Activated T-cell treated with anti-CD3 and anti-CD28 coated beads, Interleukin-2, amount 50 U/mL, for 24 hours (primary cell): Measurements from ENCODE around the gene ATP6AP2.
"Not testable (repeated sequence)": the region's sequence is repeated elsewhere in the genome, so short reads cannot be mapped to it uniquely, and the experiment has no call there.

Source experiments
- DNase-seq: peaks from one replicate; pipeline ENCODE4 v3.0.0-alpha.2; 2020
- H3K27ac Mint-ChIP-seq: 2 replicates; pipeline ENCODE4 v1.8.0; 2020; ENCODE audit warnings: mild to moderate bottlenecking, mixed read lengths
- H3K27me3 Mint-ChIP-seq: 2 replicates; pipeline ENCODE4 v1.8.0; 2020; ENCODE audit warnings: mixed read lengths
- H3K36me3 Mint-ChIP-seq: 2 replicates; pipeline ENCODE4 v1.8.0; 2020; ENCODE audit warnings: low read depth, mixed read lengths
- H3K4me1 Mint-ChIP-seq: 2 replicates; pipeline ENCODE4 v1.8.0; 2020; ENCODE audit warnings: low read depth, mixed read lengths
- H3K4me3 Mint-ChIP-seq: 2 replicates; pipeline ENCODE4 v1.8.0; 2020; ENCODE audit warnings: mild to moderate bottlenecking, moderate library complexity, mixed read lengths
- H3K9me3 Mint-ChIP-seq: 2 replicates; pipeline ENCODE4 v1.8.0; 2020; ENCODE audit warnings: mixed read lengths

ATP6AP2 gene

DNA sequence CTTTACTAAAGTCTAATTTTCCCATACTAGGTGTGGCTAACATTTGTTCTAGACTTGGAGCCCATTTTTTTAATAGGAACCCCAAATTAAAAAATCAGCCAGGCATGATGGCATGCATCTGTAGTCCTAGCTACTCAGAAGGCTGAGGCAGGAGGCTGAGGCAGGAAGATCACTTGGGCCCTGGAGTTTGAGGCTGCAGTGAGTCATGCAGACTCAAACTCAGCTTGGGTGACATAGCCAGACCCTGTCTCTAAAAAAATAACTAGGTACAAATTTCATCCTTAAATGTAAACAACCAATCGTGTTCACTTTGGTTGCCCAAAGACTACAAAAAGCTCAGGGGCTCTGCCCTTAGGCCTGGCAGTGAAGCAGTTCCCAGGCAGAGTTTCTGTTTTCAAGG is 6.9 kb downstream of the ATP6AP2 start:
- not testable (repeated sequence) for DNase-seq, H3K9me3 Mint-ChIP-seq, H3K4me3 Mint-ChIP-seq
- Mint-ChIP-seq H3K27me3 (peaks cover 61% of the 10 kb centered on the region), H3K4me1 (peaks cover 60% of the 10 kb centered on the region), H3K27ac (peak overlapping the region; percentile 5), H3K36me3 (peaks cover 24% of the 10 kb centered on the region)

DNA sequence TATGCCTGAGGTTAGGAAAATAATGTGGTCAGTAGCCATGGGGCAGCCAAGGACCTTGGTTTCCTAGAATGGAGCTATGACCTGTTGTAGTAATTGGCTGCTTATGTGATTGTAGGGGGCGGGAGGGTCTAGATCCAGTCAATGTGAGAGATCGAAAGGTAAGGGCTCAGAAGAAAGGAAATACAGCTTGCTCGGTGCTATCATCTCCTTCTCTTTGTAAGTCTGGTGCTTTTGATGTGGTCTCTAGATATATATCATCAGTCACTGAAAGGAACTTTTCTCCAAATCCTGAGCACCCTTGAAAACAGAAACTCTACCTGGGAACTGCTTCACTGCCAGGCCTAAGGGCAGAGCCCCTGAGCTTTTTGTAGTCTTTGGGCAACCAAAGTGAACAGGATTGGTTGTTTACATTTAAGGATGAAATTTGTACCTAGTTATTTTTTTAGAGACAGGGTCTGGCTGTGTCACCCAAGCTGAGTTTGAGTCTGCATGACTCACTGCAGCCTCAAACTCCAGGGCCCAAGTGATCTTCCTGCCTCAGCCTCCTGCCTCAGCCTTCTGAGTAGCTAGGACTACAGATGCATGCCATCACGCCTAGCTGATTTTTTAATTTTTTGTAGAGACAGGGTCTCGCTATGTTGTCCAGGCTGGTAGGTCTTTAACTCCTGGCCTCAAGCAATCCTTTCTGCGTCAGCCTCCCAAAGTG is 9.0 kb downstream of the ATP6AP2 start:
- not testable (repeated sequence) for H3K9me3 Mint-ChIP-seq, H3K4me3 Mint-ChIP-seq
- peak overlapping the region; percentile 88 for H3K27ac Mint-ChIP-seq
- H3K4me1 Mint-ChIP-seq: peaks cover 48% of the 10 kb centered on the region
- peaks cover 38% of the 10 kb centered on the region for H3K36me3 Mint-ChIP-seq
- peak; percentile 37 for DNase-seq
- peaks cover 49% of the 10 kb centered on the region for H3K27me3 Mint-ChIP-seq

DNA sequence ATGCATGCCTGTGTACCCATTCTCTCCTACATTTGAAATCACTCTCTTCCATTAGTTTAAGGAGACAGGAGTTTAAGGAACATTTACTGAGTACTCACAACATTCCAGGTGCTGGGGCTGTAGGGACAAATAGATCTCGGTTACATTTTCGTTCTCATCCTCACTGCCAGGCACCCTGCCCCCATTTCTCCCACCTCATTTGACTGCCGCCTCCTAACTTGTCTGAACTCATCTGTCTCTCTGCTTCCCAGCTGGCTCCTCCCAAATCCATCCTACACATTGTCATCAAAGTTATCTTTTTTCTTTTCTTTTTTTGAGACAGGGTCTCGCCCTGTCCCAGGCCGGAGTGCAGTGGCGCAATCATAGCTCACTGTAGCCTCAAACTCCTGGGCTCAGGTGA is 22.7 kb downstream of the ATP6AP2 start:
- peaks cover 46% of the 10 kb centered on the region for H3K36me3 Mint-ChIP-seq
- H3K27ac Mint-ChIP-seq: no peak overlapping the region
- H3K27me3 Mint-ChIP-seq: peaks cover 36% of the 10 kb centered on the region
- no peak for DNase-seq
- H3K4me1 Mint-ChIP-seq: no peaks in the 10 kb centered on the region
- no peak overlapping the region for H3K4me3 Mint-ChIP-seq
- H3K9me3 Mint-ChIP-seq: no peaks in the 10 kb centered on the region

DNA sequence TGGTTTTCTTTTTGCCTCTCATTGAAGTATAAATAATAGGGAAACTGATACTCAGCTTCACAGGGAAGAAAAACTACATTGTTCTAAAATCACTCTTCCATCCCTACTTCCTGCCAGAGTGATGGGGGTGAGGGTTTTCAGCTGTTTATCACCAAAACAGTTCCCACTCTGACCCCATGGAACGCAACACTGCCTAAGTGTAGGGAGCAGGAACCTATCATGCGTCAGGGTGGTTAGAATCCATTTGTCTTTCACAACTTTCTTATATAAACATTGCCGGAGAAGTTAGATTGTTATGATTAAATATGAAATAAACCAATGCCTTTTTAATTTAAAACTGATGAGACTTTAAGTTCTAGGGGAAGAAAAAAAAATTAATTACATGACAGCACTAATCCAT is 26.6 kb downstream of the ATP6AP2 start:
- H3K9me3 Mint-ChIP-seq: no peaks in the 10 kb centered on the region

DNA sequence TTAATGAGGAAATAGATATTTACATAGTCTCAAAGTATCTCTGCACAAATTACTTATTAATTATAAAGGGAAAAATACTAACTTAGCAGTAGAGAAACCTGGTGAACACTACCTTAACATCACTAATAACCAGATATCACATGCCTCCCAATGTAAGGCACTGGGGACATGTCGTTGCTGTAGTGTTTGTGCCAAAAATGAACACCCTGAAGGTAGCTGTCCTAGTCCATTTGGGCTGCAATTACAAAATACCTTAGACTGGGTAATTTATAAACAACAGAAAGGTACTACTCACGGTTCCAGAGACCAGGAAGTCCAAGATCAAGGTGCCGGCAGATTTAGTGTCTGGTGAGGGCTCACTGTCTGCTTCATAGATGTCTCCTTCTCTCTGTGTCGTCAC is 31.7 kb downstream of the ATP6AP2 start:
- H3K27me3 Mint-ChIP-seq: peaks cover 16% of the 10 kb centered on the region
- no peaks in the 10 kb centered on the region for H3K36me3 Mint-ChIP-seq
- no peak for DNase-seq
- no peak overlapping the region for H3K27ac Mint-ChIP-seq
- no peak overlapping the region for H3K4me3 Mint-ChIP-seq
- H3K9me3 Mint-ChIP-seq: no peaks in the 10 kb centered on the region
- H3K4me1 Mint-ChIP-seq: no peaks in the 10 kb centered on the region

More for the DNA sequence above, 26.6 kb downstream of the ATP6AP2 start:
- Mint-ChIP-seq H3K27ac (no peak overlapping the region), H3K27me3 (peaks cover 24% of the 10 kb centered on the region), H3K4me3 (no peak overlapping the region), H3K4me1 (no peaks in the 10 kb centered on the region), H3K36me3 (peaks cover 20% of the 10 kb centered on the region)
- DNase-seq: no peak

DNA sequence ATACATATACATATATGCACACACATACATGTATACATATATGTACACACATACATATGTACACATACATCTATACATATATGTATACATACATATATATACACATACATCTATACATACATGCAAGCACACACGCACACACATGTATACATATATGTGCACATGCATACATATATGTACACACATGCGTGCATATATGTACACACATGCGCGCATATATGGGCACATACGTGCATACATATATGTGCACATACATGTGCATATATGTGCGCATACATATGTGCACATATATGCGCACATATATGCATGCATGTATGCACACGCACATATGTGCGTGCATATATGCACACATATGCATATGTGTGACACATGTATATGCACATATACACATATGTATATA is 35.2 kb downstream of the ATP6AP2 start:
- H3K27ac Mint-ChIP-seq: no peak overlapping the region
- no peaks in the 10 kb centered on the region for H3K36me3 Mint-ChIP-seq
- H3K9me3 Mint-ChIP-seq: no peaks in the 10 kb centered on the region
- H3K27me3 Mint-ChIP-seq: peaks cover 9% of the 10 kb centered on the region
- no peaks in the 10 kb centered on the region for H3K4me1 Mint-ChIP-seq
- DNase-seq: no peak
- no peak overlapping the region for H3K4me3 Mint-ChIP-seq

DNA sequence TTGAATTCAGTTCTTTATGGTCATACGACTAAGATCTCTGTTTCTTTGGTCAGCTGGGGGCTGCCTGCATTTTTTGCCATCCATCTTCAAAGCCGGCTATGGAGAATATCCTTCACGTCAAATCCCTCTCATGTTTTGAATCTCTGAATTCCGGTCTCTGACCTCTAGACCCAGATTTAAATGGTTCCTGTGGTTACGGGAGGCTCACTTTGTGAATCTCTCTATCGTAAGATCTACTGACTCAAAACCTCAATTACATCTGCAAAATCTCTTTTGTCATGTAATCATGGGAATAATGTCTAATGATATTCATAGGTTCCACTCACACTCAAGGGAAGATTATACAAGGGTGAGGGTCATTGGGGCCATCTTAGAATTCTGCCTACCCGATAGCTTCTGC is 36.8 kb downstream of the ATP6AP2 start:
- DNase-seq: no peak
- Mint-ChIP-seq H3K27me3 (peaks cover 12% of the 10 kb centered on the region), H3K4me3 (no peak overlapping the region), H3K4me1 (no peaks in the 10 kb centered on the region), H3K27ac (no peak overlapping the region), H3K36me3 (no peaks in the 10 kb centered on the region), H3K9me3 (no peaks in the 10 kb centered on the region)

DNA sequence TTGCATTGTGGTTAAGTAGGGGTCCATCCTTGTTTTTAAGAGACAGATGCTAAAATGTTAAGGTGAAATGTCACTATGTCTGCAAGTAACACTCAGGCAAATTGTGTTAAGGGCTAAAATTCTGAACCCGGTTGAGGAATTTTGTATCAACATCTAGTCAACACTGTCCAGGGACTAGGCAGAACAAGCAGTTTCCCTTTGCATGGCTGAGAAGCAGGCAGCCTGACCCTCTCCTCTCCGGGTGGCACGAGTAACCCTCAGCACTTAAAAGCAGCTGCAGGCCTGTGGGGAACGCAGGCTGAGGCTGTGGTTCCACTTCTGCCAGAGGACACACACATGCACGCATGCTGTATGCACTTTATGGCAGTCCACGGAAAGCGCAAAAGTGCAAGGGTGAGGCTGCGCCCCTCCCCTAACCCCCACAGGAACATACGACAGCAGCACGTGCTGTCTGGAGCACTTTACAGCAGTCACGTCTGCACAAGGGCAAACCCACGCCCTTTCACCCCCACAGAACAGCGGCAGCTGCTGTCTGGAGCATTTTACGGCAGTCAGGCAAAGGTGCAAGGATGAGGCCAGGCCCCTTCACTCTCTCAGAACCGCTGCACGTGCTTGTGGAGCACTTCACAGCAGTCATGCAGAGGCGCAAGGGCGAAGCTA is 41.8 kb downstream of the ATP6AP2 start:
- DNase-seq: no peak
- H3K9me3 Mint-ChIP-seq: peaks cover 3% of the 10 kb centered on the region
- peaks cover 9% of the 10 kb centered on the region for H3K27me3 Mint-ChIP-seq
- H3K4me3 Mint-ChIP-seq: no peak overlapping the region
- no peak overlapping the region for H3K27ac Mint-ChIP-seq
- peaks cover 21% of the 10 kb centered on the region for H3K36me3 Mint-ChIP-seq
- no peaks in the 10 kb centered on the region for H3K4me1 Mint-ChIP-seq

DNA sequence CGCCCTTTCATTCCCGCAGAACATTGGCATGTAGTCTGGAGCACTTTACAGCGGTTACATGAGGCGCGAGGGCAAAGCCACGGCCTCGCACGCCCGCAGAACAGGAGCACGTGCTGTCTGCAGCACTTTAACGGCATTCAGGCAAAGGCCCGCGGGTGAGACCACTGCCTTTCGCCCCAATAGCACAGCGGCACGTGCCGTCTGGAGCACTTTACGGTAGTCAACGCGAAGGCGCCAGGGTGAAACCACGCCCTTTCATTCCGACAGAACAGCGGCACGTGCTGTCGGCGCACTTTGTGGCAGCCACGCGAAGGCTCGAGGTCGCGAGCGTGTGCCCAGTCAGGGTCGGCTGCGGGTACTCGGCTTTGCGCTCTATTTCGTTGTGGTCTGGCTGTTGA is 42.4 kb downstream of the ATP6AP2 start, which contains the start of gene MPC1L:
MPC1L (plus strand) TSS at position 290 of the 398 bp plus-strand sequence. CDS start 138 bp downstream, outside the sequence.
- no peak for DNase-seq
- peaks cover 26% of the 10 kb centered on the region for H3K36me3 Mint-ChIP-seq
- no peaks in the 10 kb centered on the region for H3K4me1 Mint-ChIP-seq
- peaks cover 9% of the 10 kb centered on the region for H3K27me3 Mint-ChIP-seq
- H3K9me3 Mint-ChIP-seq: peaks cover 3% of the 10 kb centered on the region
- H3K27ac Mint-ChIP-seq: no peak within 1 kb of the TSS
- no peak within 1 kb of the TSS for H3K4me3 Mint-ChIP-seq

DNA sequence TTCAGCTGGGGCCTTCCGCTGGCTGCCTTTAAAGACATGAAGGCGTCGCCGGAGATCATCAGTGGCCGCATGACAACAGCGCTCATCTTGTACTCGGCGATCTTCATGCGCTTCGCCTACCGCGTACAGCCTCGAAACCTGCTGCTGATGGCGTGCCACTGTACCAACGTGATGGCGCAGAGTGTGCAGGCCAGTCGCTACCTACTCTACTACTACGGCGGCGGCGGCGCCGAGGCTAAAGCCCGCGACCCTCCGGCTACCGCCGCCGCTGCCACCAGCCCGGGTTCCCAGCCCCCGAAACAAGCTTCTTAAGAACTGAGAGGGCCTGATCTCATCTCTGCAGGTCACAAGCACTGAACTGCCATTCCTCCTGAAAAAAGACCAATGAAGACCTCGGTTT is 42.9 kb downstream of the ATP6AP2 start:
- H3K27me3 Mint-ChIP-seq: peaks cover 9% of the 10 kb centered on the region
- H3K4me1 Mint-ChIP-seq: no peaks in the 10 kb centered on the region
- no peak overlapping the region for H3K27ac Mint-ChIP-seq
- DNase-seq: no peak
- H3K4me3 Mint-ChIP-seq: no peak overlapping the region
- H3K9me3 Mint-ChIP-seq: peaks cover 3% of the 10 kb centered on the region
- H3K36me3 Mint-ChIP-seq: peaks cover 31% of the 10 kb centered on the region

DNA sequence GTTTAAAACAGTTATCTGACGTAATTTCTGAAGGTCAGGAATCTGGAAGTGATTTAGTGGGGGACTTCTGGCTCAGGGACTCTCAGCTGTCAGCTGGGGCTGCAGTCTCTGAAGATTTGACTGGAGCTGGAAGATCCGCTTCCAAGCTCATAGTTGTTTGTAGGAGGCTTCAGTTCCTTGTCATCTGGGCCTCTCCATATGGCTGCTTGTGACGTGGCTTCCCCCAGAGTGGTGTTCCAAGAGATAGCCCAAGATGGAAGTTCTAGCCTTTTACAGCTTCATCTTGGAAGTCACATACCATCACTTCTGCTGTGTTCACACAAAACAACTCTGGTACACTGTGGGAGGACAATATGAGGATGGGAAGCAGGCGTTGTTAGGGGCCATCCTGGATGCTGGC is 44.5 kb downstream of the ATP6AP2 start:
- Mint-ChIP-seq H3K9me3 (peaks cover 3% of the 10 kb centered on the region), H3K36me3 (peaks cover 45% of the 10 kb centered on the region)

DNA sequence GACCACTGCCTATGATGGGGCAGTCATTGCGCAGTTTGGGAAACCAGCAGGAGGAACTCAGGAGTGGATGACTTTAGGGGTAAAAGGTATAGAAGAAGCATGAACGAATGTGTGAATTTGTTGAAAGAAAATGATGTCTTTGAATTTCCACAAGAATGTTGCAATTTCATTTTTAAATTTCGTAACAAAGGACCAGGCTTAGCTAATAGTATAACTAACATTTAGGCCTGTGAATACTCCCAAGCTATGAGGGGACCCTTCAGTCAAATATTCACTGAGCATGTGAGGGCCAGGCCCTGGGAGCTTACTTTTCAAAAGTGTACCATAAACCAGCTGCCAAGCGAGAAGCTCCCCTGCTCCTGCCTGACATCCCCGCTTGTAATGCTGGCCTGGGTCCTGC is 47.7 kb downstream of the ATP6AP2 start:
- H3K36me3 Mint-ChIP-seq: peaks cover 75% of the 10 kb centered on the region
- no peak overlapping the region for H3K4me3 Mint-ChIP-seq
- H3K4me1 Mint-ChIP-seq: peaks cover 4% of the 10 kb centered on the region
- H3K27me3 Mint-ChIP-seq: no peaks in the 10 kb centered on the region
- H3K9me3 Mint-ChIP-seq: peaks cover 3% of the 10 kb centered on the region
- no peak for DNase-seq
- H3K27ac Mint-ChIP-seq: no peak overlapping the region

More for the DNA sequence above, 44.5 kb downstream of the ATP6AP2 start:
- no peaks in the 10 kb centered on the region for H3K4me1 Mint-ChIP-seq
- H3K27me3 Mint-ChIP-seq: peaks cover 6% of the 10 kb centered on the region
- DNase-seq: no peak
- H3K4me3 Mint-ChIP-seq: no peak overlapping the region
- H3K27ac Mint-ChIP-seq: no peak overlapping the region

DNA sequence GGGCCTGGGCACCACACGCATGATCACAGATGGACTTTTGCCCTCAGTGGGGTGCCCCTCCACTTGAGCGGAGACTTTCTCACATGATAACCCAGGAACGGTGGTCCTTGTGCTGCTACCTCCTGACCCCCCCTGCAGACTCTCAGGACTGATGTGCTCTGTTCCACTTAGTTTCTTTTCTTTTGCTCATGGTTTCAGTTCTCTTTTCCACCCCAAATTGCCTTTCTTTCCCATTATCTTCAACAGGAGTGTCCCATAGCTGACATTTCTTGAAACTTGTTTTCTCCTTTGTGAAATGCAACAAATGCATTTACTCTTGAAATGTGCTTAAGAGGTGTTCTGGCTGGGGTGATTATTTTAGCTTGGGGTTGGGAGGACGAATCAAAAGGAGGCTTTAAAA is 51.4 kb downstream of the ATP6AP2 start:
- H3K36me3 Mint-ChIP-seq: peaks cover 95% of the 10 kb centered on the region
- H3K27ac Mint-ChIP-seq: peak overlapping the region; percentile 57

DNA sequence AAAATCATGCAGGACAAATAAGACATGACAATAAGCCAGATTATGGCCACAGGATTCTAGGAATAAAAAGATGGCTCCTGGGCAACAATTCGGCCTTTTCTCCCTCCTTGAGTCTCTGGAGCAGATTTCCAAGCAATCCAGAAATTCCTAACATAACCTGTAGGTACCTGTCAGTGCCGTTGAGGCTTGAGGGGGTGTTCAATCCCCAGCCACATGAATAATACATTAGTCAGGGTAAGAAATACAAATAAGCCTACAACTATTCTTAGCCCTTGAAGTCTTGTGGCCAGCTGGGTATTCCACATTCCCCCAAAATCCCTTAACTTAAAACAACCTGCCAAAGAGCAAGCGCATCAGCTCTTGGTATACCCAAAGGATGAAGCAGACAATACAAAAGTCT is 56.9 kb downstream of the ATP6AP2 start:
- no peak overlapping the region for H3K4me3 Mint-ChIP-seq
- H3K27ac Mint-ChIP-seq: no peak overlapping the region
- peaks cover 5% of the 10 kb centered on the region for H3K27me3 Mint-ChIP-seq
- peaks cover 94% of the 10 kb centered on the region for H3K36me3 Mint-ChIP-seq
- no peak for DNase-seq
- H3K9me3 Mint-ChIP-seq: no peaks in the 10 kb centered on the region
- peaks cover 39% of the 10 kb centered on the region for H3K4me1 Mint-ChIP-seq

More for the DNA sequence above, 51.4 kb downstream of the ATP6AP2 start:
- no peak for DNase-seq
- H3K4me3 Mint-ChIP-seq: no peak overlapping the region
- no peaks in the 10 kb centered on the region for H3K9me3 Mint-ChIP-seq
- H3K4me1 Mint-ChIP-seq: peaks cover 14% of the 10 kb centered on the region
- no peaks in the 10 kb centered on the region for H3K27me3 Mint-ChIP-seq

DNA sequence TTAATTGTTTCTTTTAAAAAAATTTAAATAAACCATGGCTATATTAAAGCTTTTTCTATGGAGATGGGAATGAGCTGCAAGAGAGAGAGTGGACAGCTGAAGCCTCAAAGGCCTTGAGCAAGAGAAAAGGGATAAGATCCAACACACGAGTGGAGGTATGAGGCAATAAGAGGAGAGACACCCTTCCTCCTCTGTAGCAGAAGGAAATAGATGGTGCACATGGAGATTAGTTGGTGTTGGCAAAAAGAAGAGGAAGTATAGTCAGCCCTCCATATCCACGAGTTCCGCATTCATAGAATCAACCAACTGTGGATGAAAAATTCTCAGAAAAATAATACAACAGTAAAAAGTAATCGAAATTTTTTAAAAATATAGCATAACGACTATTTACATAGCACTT is 63.4 kb downstream of the ATP6AP2 start:
- H3K9me3 Mint-ChIP-seq: no peaks in the 10 kb centered on the region
- no peak for DNase-seq
- H3K27ac Mint-ChIP-seq: peak overlapping the region; percentile 87
- H3K27me3 Mint-ChIP-seq: peaks cover 5% of the 10 kb centered on the region
- H3K4me3 Mint-ChIP-seq: peak overlapping the region; percentile 57
- peaks cover 57% of the 10 kb centered on the region for H3K36me3 Mint-ChIP-seq
- peaks cover 58% of the 10 kb centered on the region for H3K4me1 Mint-ChIP-seq
